NCI-H1092 treated with DMSO at 0.1 percent for 48 hours (cell line): ENCODE measurements around the gene NELL2.

Experiments
- DNase-seq: peaks from one replicate; lab custom pipeline; 2025; lab: John Stamatoyannopoulos, UW

Gene NELL2

DNA sequence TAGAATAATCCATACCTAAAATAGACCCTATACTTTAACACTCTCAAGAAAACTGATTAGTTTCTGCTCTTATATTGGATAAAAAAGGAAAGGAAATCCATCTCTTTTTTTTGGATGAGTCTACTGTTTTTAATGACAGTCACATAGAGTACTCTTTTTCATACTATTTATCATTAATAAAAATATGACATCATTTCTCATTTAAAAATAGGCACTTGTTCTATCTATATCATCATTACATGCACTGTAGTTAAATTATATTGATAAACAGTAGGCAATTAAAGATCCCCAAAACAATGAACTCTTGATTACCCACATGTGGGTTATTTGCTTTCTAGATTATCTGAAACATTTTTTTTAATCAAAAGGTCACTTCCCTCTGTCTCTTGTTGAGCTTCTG, 338.8 kb downstream of the NELL2 start:
- DNase-seq: no peak

DNA sequence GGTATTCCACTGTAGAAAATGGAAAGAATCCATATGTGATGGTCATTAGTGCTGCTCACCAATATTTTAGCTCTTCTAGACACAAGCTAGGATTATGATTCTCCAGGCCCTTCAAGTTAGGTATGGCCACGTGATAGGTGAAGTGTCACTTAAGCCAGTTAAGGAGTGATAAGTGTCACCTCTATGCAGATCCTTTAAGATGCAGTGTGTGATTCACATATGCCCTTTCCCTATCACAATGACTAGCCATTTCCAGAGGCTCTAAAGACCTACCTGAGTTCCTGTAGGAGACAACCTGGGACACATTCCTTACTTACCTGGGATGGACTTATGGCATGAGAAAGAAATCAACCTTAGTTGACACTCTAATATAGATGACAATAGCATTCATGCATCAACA, 343.2 kb downstream of the NELL2 start:
- no peak for DNase-seq

DNA sequence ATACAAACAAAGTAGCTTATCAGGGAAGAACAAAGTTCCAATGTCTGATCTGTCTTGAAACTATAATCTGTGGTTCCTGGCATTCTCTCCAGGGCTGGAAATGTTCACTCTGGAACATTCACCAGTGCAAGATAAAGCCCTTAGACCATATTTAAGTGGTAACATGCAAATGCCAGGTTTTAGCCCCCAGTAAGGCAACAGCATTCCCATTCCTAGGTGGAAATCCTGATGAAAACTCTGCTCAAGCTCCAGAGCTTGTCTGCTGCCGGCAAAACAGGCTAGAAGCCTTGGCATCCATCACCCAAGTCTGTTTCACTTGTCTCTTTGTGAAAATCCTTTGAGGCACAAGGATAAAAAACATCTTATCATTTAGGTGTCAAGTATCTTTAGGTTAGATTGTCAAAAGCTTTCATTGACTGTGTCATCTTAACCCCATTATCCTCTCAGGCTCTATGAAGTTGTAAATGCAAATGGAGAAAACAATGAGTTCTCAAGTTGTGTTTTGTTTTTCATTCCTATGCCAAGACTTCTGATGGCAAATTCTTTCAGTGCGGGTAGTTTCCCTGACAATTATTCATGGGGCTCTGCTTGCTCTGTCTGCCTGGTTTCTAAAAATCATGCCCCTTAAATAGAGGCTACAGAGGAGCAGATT, 344.7 kb downstream of the NELL2 start:
- DNase-seq: no peak

DNA sequence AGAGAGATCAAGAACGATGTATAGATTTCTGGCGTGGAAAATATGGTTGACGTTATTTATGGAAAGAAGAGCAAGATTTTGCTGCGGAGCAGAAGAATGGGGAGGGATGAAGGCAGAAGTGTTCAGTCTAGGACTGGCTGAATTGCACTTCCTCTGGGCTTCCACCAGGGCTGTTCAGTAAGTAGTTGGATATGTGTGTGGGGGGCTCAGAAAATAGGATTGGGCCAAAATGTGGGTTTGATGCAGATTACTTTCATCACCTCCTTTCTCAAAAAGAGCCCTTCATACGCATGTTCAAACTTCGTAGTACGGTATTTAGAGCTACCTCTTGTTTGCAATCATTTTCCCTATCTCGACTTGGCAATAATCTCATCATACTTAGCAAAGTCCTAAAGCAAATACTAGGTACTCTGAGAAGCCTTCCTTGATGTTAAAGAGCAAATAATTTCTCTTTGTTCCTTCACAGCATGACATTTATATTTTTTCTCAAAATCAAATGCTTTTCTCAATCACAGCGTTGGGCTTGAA, 349.4 kb downstream of the NELL2 start:
- no peak for DNase-seq

DNA sequence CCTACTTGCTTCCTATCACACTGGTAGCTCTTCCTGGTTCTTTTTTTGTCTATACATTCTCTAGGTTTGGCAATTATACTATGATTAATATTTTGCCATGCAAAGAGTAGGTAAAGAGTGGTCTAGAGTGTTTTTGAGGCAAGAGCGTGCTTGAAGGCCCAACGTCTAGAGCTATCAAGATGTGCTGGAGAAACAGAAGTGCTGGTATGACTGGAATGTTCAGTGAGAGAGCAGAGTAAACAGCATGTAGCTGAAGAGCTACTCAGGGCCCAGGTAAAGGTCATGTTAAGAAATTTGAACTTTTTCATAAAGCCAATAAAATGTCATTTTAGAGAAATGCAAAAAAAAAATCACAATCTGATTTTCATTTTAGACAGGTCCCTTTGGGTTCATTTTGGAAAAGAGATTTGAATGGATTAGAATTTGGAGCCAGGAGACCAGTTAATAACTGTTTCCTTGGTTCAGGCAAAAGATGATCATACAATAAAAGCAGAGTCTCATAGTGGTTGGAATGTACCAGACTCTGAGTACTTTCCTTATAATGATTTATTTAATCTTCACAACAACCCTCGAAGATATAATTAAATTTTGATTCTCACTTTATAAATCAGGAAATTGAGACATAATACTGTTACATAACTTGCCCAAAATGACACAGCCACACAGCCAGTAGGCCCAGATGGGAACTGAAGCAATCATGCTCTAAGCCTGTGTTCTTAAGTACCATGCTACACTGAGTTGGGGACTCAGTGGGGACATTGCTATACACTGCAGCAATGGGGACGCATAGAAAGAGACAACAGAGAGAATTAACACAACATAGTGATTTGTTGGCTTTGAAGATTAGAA, 350.1 kb downstream of the NELL2 start:
- no peak for DNase-seq

DNA sequence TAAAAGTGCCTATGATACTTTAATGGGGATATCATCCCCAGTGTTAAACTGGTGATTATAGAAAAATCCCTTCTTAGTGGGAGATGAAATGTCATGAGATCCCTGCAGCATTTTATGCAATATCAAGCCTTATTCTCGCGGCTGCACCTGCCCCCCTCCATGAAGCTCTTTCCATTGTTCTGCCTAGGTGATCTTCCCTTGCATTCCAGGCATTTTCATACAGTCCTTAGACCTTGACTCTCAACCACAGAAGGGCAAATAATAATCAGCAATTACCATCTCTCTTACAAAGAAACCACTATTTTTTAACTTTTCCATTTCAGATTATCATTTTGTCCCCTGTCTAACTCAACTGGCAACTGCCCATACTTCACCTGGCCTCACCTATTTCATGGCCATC, 352.3 kb downstream of the NELL2 start:
- DNase-seq: no peak

DNA sequence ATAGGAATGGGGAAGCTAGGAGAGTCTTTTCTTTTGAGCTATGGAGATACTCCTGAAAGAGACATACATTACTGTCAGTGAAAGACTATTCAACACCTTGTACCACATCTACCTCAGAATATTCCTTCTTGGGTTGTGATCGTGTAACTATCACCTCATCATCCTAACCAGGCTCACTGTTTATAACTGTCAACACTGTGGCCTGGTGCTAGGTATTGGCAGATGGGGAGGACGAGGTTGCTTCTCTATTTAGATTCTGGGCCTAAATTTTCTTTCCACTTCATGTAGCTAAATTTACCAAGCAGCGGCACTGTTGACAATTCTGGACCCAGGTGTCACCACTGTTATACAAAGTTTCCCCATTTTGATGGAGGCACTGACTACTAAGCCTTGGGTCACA, 354.4 kb downstream of the NELL2 start:
- DNase-seq: no peak

DNA sequence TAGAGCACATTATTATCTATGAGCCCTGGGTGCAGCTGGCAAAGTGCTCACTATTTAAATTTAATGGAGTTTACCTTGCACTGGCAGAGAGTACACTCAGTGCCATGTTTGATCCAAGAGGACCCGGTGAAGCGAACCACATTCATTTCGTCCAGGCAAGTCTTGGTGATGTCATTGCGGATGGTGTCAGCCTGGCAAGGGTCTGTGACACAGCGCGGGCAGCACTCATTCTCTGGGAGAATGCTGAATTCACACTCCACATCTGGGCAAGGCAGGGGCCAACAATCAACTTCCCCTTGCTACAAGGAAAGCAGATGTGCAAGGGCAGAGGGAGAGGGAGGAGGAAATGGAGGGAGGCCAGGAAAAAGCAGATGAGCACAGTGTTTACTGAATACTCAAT, 356.2 kb downstream of the NELL2 start:
- peak; percentile 92 for DNase-seq

DNA sequence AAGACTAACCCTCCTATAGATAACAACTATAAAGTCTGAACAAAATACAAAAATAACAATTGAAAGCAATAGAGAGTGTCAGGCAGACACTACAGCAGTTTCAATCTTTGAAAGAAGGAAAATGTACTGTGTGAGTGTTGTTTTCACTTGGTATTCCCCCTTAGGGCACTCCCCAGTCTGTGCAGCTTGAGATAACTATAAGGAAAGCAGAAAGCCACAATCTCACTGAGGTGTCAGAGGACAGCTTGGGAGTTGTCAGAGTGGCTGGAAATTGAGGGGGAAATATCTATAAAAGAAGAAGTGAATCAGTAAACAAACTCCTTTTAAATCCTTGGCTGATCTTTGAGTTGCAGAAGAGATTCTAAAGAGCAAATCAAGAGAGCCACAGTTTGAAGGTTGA, 364.8 kb downstream of the NELL2 start:
- no peak for DNase-seq

DNA sequence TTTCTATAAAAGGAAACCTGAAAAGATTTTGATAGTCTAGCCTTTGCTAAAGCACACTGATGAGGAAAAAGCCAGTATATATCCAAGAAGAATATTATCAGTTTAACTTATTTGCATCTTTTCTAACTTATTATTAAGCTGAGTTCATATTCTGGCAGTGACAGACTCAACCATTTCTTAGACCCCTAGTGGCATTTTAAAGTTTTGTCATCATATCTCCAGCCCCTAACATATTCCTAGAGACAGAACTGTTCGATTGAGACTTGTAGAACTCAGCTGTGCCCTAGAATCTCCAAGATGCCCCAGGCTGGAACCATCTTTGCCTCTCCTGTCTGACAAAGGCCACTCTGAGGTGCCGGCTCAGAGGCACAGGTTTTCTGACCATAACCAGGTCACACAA, 365.6 kb downstream of the NELL2 start:
- no peak for DNase-seq

DNA sequence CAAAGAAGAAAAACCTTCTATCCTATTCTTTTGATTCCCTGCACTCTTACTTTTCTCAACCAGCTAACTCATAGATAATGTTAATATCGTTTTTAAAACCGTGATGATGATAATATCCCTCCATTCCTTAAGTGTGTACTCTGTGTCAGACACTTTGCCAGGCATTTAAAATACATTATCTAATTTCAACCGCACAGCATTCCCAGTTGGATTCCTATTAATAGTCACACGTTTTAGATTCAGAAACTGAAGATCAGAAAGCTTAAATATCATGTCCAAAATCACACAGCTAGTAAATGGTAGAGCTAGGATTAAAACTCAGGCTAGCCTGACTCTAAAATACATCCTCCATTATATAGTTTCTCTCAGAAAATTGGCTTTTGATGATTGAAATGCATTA, 366.0 kb downstream of the NELL2 start:
- no peak for DNase-seq

DNA sequence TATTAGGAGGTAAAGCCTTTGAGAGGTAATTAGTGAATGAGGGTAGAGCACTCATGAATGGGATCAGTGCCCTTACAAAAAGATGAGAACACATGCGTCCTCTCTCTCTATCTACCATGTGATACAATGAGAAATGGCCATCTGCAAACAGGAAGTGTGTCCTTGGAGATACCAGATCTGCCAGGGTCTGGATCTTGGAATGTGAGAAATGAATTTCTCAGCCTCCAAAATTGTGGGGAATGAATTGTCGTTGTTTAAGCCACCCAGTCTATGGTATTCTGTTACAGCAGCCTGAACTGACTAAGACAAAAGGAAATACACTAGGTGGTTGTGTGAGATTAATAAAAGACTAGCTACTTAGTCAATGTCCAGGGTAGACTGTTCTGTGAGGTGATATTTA, 366.6 kb downstream of the NELL2 start:
- no peak for DNase-seq

DNA sequence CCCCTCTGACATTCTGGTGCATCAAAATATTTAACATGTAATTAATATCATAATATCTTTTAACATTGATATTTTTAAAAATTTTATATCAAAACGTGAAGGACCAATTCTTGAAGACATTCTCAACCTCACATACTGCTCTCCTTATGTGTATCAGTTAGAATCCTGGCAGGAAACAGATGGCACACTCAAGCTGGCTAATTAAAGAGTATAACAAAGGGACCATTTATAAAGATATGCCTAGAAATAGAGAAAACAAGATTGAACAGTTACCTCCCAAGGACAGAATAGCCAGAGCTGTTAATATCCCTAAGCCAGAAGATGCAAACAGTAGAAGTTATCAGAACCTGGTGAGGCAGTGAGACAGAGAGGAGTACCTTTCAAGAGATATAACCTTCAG, 368.7 kb downstream of the NELL2 start:
- peak; percentile 62 for DNase-seq

DNA sequence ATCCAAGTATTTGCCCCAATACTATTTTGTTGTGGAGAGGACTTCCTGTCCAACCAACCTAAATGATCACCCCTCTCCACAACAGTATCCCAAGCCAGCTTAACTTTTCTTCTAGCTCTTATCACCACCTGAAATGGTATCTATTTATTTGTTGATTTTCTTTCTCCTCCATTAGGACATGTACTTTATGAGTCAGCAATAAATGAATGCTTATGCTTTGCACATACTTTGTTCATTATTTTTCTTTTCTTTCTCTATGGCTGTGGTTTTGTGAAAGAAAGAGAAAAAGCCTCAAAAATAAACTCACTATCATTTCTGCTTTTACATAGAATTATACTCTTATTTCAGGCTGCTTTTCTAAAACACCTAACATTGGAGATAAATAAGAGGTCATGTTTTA, 371.3 kb downstream of the NELL2 start:
- DNase-seq: no peak

DNA sequence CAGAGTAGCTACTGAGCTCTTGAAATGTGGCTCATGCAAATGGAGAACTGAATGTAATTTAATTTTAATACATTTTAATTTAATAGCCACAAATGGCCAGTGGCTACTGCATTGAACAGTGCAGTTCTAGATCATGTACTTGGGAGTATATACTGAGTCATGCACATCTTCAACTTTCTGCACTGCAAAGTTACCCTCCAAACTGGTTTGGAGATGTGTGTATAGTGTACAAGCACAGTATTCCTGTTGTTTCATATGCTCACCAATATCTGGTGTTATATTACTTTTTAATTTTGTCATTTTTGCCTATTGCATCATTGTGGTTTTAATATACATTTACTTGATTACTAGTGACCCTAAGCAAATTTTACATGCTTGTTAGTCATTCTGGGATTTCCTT, 372.8 kb downstream of the NELL2 start:
- no peak for DNase-seq

DNA sequence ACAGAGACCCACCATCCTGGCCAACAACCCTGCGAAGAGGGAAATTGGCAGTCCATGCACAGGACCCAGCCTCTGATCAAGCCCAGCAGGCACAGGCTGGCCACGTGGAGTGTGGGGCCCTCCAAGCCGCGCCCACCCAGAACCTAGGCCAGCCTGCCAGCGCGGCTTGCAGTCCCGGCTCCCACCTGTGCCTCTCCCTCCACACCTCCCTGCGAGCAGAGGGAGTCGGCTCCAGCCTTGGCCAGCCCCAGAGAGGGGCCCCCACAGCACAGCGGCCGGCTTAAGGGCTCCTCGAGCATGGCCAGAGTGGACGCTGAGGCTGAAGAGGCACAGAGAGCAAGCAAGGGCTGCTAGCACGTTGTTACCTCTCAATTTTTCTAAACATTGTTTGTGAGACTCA, 373.4 kb downstream of the NELL2 start:
- DNase-seq: no peak

DNA sequence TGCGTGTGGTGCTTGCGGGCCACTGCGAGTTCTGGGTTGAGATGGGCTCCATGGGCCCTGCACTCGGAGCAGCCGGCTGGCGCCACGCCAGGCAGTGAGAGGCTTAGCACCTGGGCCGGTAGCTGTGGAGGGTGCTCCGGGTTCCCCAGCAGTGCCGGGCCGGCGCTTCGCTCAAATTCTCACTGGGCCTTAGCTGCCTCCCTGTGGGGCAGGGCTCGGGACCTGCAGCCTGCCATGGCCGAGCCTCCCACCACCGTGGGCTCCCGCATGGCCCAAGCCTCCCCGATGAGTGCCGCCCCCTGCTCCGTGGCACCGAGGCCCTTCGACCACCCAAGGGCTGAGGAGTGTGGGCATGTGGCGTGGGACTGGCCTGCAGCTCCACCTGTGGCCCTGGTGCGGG, 375.7 kb downstream of the NELL2 start:
- DNase-seq: no peak

DNA sequence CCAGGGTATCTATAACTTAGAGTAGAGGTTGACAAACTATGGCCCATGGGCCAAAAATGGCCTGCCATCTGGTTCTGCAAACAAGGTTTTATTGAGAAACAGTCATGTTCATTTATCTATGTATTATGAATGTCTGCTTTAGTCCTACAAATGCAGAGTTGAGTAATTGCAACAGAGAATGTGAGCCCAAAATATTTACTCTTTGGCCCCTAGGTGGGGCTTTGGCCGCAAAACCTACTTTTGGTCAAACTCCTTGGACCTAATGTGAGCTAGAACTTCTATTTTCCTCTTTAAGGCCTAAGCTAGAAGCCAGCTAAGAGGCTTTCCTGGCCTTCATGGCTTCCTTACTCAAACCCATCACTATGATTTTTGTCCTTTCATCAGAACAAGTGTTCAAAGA, 379.1 kb downstream of the NELL2 start:
- no peak for DNase-seq

DNA sequence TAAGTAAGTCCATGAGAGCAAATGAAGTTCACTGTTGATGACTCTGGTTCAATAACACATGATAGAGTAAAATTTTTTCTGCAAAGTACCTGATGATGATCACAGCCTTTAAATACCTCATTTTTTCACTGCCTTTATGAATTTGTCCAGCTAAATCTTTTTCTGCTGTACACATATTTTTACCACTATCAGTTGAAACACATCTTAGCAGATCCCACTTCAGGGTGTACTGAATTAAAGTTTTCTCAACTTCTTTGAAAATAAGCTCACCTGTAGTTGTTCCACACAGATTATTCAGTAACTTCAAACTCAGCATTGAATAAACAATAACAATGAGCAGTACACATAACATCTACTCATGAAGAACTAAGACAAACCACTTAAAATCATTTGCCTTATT, 385.9 kb downstream of the NELL2 start:
- no peak for DNase-seq

DNA sequence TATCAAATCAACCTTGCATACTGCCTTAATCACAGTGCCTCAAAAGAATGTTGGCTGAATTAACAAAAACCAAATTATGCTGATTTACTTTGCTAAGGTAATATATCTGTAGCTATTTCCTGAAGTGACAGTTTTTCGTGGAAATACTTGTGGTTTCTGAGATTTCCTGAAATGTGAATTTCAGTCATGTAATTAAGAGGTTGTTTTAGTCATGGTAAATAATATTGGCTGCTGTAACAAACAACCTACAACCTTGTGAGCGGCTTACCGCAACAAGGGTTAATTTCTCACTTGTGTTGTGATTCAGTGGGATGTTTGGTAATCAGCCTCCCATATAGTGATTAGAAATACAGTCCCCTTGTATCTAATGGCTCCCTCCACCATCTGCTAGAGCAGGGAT, 387.9 kb downstream of the NELL2 start:
- DNase-seq: no peak

DNA sequence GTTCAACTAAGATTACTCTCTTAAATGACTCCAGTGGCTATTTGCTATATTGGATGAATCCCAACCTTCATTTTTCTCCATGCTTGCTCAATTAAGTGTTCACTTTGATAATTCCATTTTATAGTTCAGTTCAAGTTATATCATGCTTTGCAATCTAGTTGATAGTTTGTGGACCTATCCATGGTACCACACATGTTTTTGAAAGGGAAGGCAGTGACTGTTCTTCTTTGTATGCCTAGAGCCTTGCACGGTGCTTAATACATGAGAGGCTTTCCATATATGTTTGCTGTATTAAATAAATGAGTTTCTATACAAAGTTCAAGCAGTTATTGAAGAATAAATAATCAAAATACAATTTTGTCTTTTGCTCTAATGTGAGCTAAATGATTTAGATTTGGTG, 391.3 kb downstream of the NELL2 start:
- DNase-seq: no peak

DNA sequence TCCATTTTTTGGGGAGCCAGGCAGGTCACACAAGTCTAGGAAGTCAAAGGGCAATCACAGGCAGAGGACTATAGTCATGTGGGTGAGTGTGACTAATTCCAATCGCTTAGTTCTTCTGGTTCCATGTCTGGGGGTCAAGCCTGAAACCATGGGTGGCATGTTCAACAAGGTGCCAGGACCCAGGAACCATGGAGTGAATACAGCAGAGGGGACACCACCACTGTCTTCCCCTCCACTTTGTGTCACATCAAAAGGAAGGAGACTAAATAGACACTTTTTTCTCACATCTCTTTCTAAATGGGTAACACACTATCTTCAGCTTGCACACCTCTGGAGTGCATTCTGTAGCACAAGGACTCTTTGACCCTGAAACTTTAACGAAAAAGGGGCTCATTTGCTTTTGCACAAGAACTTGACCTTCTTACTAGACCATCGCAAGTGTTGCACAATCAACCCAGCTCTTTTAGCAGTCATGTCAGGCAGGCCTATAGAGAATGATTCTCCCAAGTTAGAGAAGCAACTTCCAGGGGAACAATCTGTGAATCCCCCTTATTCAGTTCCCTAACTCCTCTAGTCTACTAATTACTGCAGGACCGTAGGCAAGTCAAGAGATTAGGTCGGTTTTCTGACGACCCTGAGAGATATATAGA, 398.7 kb downstream of the NELL2 start:
- no peak for DNase-seq

DNA sequence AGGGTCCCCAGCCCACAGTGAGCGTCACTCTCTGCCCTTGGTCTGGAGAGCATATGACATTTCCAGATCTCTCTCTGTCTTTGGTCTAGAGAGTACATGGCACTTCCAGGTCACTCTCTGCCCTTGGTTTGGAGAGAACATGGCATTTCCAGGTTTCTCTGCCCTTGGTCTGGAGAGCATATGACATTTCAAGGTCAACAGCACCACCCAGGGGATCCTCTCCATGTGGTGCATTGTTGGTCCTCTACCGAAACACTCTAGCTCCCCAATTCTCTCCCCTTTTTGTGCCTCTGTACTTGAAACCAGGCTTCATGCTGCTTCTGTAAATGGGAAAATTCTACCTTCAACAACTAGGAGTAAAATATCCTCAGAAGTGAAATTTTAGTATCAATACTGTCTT, 399.4 kb downstream of the NELL2 start:
- DNase-seq: no peak
